ENCODE data around the gene PRR35.
A peak's percentile ranks its signal among the peaks of the same experiment; 100 is the strongest.

The PRR35 gene

GRCh38 chr16:553601-554296 is 6.4 kb upstream of the PRR35 start:
- DNase-seq (ENCODE audit: extremely low read depth, low read depth), result no peak
- no peak for TF ChIP-seq CTCF (IDR thresholded peaks at IDR 0.05; ENCODE audit: low read depth, low read length)

GRCh38 chr16:554297-554621 is 5.9 kb upstream of the PRR35 start:
- DNase-seq (ENCODE audit: extremely low read depth, low read depth), result no peak
- TF ChIP-seq CTCF (IDR thresholded peaks at IDR 0.05; ENCODE audit: low read depth, low read length), result no peak

GRCh38 chr16:554640-555365 is 5.4 kb upstream of the PRR35 start:
- DNase-seq (ENCODE audit: extremely low read depth, low read depth), result peak; percentile 44
- TF ChIP-seq CTCF (IDR thresholded peaks at IDR 0.05; ENCODE audit: low read depth, low read length), result no peak

- no peak; the same call in 1 of the 2 replicates for TF ChIP-seq CTCF (IDR thresholded peaks at IDR 0.05; ENCODE audit: low read depth, low read length)
- no peak for DNase-seq (ENCODE audit: extremely low read depth, low read depth)
These were observed 4.4 kb upstream of the PRR35 start for GRCh38 chr16:555528-556473.

- no peak for DNase-seq (ENCODE audit: extremely low read depth, low read depth)
- no peak for TF ChIP-seq CTCF (IDR thresholded peaks at IDR 0.05; ENCODE audit: low read depth, low read length)
These were observed 3.6 kb upstream of the PRR35 start for GRCh38 chr16:556474-557173.

- DNase-seq (ENCODE audit: extremely low read depth, low read depth), result no peak
- TF ChIP-seq CTCF (IDR thresholded peaks at IDR 0.05; ENCODE audit: low read depth, low read length), result no peak
These were observed 2.5 kb upstream of the PRR35 start for GRCh38 chr16:557463-558297.

Data from AG09319 (cell line).